ENCODE results near the gene HBP1.
"Not testable (repeated sequence)": the region's sequence is repeated elsewhere in the genome, so short reads cannot be mapped to it uniquely, and the experiment has no call there.

HBP1 gene

DNA sequence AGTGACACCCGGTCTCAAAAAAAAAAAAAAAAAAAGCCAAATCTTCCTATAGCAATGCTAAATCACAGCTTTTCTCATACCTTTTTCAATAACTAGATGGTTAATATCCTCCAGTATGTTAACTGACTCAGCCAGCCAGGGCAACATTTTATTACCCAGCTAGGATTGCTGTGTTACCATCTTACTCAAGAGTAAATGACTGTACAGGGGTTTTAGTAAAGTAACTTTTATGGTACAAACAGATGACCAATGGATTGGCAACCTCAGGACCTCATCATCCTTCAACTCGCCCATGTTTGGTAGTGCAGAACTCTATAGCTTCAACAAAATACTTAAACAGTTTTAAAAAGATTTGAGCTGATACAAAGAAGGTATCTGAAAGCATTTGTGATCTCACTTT, 59.5 kb downstream of the HBP1 start:
- no peak for DNase-seq (ENCODE audit: low spot score)

- no peak for DNase-seq (ENCODE audit: low spot score)
Observed at GRCh38 chr7:107230334-107230733, 61.5 kb downstream of the HBP1 start.

GRCh38 chr7:107232568-107233090, 63.8 kb downstream of the HBP1 start:
- no peak for DNase-seq (ENCODE audit: low spot score)

- no peak for DNase-seq (ENCODE audit: low spot score)
Observed at GRCh38 chr7:107233174-107233573, 64.4 kb downstream of the HBP1 start.

GRCh38 chr7:107233981-107234380, 65.2 kb downstream of the HBP1 start:
- no peak for DNase-seq (ENCODE audit: low spot score)

- DNase-seq (ENCODE audit: low spot score), result peak; percentile 37
Observed at GRCh38 chr7:107234436-107234835, 65.6 kb downstream of the HBP1 start.

DNA sequence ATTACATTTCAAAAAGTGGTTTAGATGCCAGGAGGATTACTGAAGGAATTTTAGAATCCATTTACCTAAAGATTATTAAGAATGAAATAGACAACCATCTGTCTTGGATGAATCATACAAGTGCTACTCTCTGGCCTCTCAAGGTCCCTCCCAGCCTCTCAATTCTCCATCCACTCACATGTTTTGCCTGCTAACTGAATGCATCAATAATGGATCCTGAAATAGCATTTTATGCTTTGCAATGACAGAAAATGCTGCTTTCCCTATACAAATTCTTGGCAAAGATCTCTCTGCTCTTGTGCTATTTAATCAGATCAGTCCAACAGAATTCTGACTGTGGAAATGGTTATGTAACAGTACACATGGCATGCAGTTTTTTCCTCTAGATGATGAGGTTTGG, 68.1 kb downstream of the HBP1 start:
- DNase-seq (ENCODE audit: low spot score), result no peak

GRCh38 chr7:107237451-107237850, 68.6 kb downstream of the HBP1 start:
- DNase-seq (ENCODE audit: low spot score), result no peak

GRCh38 chr7:107242267-107242666, 73.5 kb downstream of the HBP1 start:
- DNase-seq (ENCODE audit: low spot score), result no peak

GRCh38 chr7:107244613-107245012, 75.8 kb downstream of the HBP1 start:
- no peak for DNase-seq (ENCODE audit: low spot score)

DNA sequence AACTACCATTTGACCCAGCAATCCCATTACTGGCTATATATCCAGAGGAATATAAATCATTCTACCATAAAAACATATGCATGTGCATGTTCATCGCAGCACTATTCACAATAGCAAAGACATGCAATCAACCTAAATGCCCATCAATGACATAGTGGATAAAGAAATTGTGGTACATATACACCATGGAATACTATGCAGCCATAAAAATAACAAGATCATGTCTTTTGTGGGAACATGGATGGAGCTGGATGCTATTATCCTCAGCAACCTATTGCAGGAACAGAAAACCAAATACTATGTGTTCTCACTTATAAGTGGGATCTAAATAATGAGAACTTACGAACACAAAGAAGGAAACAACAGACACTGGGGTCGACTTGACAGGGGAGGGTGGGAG, 78.0 kb downstream of the HBP1 start:
- not testable (repeated sequence) for DNase-seq (ENCODE audit: low spot score)

- no peak for DNase-seq (ENCODE audit: low spot score)
Observed at GRCh38 chr7:107248551-107249316, 79.9 kb downstream of the HBP1 start.

DNA sequence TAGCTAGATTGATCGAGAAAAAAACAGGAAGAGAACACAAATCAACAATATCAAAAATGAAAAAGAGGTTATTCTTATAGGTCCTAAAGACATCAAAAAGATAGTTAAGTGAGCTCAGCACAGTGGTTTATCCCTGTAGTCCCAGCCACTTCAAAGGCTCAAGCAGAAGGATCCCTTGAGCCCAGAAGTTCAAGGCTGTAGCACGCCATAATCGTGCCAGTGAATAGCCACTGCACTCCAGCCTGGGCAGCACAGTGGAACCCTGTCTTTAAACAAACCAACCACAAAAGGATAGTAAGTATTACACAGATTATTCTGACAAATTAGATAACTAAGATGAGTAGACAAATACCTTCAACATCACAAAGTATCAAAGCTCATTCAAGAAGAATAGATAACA, 83.2 kb downstream of the HBP1 start:
- no peak for DNase-seq (ENCODE audit: low spot score)

Measured in globus pallidus (tissue), 1 donor.